GM18861 (cell line): ENCODE measurements around the gene CLSTN1.
"Not testable (repeated sequence)": the region's sequence is repeated elsewhere in the genome, so short reads cannot be mapped to it uniquely, and the experiment has no call there.

Experiments
- ATAC-seq: cut with Tn5 transposase; IDR thresholded peaks from one replicate; pipeline ENCODE4 v1.9.1; 2021; ENCODE audit not compliant: unreplicated experiment

CLSTN1 gene

DNA sequence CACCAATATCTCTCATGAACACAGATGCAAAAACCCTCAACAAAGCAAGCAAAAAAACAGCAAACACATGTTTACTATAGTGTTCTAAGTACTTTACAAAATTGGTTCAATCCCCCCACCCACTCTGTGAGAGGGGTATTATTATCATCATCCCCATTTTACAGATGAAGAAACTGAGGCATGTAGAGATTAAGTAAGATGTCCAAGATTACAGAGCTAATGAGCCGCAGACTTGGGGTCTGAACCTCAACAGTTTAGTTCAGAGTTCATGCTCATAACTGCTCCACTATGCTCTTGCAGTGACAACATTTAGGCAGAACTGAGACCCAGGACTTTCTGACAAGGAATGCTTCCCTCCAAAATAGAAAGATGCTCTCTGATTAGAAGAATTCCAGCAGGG lies 21.9 kb downstream of the CLSTN1 start:
- no peak for ATAC-seq

DNA sequence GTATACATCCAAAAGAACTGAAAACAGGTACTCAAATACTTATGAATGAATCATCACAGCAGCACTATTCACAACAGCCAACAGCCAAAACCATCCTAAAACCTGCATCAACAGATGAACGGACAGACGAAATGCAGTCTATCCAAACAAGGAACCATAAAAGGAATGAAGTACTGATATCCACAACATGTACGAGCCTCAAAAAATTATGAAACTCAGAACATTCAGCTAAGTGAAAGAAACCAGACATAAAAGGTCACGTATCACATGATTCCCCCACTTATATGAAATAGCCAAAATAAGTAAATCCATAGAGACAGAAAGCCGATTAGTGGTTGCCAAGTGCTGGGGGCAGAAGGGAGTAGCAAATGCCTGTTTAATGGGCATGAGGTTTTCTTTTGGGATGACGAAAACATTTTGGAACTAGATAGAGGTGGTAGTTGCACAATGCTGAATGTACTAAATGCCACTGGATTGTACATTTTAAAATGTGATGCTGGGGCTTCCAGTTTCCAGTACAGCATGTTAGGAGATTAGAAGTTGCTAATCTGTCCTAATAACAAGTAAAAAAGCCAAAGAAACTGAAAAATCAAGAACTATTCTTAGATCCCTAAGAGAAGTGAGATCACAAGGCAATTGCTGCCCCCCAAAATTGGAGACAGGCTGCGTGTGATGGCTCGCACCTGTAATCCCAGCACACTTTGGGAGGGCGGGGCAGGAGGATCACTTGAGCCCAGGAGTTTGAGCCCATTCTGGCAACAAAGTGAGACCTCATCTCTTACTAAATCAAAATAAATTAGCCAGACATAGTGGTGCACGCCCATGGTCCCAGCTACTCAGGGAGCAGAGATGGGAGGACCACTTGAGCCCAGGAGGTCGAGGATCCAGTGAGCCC lies 25.3 kb downstream of the CLSTN1 start:
- ATAC-seq: no peak

DNA sequence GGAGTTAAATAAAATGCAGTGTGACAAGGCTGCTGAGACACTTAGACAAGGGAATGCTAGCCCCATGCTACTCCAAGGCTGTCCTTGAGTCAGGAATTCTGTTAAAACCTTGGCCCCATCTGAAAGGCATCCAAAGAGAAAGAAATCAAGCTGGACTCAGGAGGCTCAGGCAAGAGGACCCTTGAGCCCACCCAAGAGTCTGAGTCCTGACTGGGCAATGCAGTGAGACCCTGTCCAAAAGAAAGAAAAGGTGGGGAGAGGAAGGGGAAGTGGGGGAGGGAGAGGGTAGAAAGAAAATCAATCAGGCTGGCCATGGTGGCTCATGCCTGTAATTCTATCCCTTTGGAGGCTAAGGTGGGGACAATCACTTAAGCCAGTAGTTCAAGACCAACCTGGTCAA lies 26.7 kb downstream of the CLSTN1 start:
- ATAC-seq: no peak

DNA sequence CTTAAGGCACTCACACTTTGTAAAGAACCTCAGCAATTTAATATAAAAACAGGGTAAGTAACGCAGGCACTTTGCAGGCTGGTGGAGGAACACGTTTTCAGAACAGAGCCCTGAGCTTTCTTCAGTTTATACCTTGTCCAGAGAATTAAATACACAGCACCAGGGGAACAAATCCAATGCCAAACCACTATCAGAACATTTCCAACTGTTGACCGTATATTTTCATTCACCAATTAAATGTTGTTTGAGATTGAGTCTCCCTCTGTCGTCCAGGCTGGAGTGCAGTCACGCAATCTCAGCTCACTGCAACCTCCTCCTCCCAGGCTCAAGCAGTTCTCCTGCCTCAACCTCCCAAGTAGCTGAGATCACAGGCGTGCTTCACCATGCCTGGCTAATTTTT lies 29.7 kb downstream of the CLSTN1 start:
- ATAC-seq: no peak

DNA sequence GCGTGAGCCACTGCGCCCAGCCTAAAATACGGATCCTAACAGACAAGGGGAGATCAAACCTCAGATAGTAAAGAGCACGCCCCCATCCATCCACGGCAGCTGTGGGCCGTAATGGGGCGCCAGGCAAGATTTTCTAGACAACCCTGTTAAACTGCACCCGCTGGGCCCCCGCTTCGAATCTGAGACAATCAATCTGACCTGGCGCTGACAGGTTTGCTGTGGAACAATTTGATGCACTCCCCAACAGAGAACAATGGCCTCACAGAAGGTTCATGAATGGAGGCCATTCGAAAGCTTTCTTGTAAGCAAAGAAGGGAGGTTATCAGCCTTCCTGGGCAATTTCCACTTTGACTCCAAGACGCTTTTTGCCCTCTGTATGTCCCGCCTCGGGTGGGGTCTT lies 30.5 kb downstream of the CLSTN1 start:
- no peak for ATAC-seq

DNA sequence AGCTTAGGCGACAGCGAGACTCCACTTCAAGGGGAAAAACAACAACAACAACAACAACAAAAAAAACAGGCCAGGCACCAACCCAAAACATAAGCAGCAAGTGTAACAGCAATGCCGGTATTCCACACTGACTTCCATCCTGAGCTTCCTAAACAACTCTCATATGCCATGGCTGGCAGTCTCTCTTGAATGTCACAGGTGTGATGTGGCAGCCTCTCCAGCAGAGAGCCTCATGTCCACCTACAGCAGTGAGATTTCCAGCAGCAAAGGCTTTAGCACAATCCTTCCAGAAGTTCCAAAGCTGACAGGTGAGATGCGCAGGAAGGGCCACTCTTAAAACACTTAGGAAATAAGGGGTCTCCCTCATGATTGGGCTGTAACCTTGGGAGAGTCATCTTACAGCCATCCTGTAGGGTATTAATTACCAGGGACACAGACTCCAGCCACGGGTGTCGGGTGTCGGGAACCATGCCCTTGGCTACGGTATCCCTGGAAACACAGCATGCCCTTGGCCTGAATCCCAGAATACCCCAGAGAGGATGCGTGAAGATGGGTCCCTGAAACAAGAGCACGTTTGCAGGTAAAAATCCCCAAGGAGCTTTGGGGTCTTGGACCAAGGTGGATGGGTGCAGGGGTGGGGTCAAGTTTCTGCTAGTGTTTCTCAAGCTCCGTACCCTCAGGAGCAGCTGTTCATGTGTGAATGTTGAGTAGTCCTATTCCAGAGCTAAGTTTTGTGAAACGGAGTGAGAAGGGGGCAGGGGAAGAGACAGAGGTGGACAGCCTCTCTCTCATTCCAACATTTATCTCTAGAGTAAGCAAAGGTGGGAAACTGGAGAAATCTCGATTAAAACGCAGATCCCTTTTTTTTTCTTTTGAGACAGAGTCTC lies 31.4 kb downstream of the CLSTN1 start:
- ATAC-seq: no peak

DNA sequence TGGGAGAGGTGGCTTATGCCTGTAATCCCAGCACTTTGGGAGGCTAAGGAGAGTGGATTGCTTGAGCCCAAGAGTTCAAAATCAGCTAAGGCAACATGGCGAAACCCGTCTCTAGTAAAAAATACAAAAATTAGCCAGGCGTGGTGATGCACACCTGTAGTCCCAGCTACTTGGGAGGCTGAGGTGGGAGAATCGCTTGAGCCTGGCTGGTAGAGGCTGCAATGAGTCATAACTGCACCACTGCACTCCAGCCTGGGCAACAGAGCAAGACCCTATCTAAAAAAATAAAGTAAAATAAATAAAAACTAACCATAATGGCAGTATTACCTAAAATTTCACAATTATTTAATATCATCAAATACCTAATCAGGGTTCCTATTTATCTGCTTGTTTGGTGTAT lies 34.1 kb downstream of the CLSTN1 start:
- ATAC-seq: not testable (repeated sequence)

DNA sequence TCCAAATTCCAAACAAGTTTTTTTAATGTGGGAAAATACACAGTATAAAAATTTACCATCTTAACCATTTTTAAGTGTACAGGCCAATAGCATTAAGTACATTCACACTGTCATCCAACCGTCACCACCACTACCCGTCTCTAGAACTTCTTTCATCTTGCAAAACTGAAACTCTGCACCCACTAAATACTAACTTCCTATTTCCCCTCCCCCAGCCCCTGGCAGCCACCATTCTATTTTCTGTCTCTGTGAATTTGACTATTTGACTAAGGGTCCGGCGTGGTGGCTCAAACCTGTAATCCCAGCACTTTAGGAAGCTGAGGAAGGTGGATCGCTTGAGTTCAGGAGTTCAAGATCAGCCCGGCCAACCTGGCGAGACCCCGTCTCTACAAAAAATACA lies 36.1 kb downstream of the CLSTN1 start:
- ATAC-seq: peak; percentile 64

DNA sequence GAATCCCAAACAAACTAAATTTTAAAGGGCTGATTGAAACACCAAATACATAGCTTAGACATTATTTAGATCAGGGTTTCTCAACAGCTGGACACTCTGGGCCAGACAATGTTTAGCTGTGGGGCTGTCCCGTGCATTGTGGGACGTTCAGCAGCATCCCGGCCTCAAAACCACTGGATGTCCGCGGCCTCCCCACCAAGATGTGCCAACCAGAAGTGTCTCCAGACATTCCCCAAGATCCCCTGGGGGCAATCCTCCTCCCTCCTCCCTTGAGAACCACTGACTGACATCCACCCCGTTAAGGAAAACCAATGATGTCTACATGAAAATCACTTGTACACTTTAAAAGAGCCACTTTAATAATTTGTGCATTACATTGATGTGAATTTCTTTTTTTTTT lies 38.4 kb downstream of the CLSTN1 start:
- ATAC-seq: no peak

DNA sequence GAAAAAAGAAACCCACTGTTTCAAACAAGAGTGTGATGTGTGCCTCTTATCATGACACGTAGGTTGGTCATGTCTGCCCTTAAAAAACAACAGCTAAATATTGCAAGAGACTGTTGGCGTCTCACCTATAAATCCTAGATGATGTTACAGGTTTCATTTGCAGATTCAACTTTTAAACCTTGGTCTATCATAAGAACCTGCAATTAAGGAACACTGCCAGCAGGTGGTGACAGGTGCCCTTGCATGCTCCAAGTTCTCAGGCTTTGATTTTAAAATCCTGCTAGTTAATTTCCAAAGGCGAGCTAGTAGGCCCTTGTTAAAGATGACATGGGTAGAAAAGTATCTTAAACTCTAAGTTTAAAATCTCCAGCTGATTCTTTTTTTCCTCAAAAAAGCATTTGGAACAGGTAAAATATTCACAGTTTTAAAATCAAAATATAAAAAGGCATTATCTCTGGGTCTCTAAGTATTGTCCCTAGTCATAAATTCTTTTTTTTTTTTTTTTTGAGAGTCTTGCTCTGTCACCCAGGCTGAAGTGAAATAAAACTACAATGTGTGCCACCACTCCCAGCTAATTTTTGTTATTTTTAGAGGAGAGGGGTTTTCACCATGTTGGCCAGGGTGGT lies 39.1 kb downstream of the CLSTN1 start:
- no peak for ATAC-seq

DNA sequence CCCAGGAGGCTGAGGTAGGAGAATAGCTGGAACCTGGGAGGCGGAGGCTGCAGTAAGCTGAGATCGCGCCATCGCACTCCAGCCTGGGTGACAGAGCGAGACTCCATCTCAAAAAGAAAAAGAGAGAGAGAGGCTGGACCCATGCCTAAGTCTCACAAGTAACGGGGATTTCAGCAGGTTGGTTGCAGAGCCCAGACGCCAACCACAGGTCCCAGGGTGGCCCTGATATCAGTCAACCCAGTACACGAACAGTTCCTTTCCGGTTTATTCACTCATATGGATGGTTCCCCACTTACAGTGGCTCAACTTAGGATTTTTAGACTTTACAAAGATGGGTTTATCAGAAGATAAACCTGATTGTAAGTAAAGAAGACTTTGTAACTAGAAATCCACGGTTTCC lies 40.9 kb downstream of the CLSTN1 start:
- ATAC-seq: no peak

DNA sequence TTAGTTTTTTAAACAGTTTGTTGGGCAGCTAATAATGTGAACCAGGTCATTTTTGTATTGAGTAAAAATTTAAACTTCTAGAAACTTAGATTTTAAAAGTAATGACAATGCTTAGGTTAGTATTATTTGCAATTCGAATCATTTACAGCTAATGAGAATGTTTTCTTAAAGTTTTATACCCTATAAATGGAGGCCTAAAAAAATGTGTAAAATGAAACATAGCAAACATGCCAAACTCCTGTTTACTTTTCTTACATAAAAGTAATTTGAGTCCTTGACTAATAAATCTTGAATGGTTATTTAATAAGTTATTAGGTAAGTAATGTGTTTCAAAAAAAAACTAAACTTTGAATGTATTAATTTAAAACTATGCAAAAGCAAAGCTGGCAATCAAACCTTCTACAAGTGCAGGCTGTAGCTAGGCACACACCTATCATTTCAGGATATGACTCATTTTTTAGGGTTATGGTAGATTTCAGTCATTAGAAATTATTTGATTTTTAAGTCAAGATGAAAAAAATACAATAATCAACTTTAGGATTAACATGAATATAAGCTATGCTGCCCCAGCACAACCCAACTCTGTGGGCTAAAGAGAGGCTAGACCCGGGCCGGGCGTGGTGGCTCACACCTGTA lies 41.5 kb downstream of the CLSTN1 start:
- ATAC-seq: no peak

DNA sequence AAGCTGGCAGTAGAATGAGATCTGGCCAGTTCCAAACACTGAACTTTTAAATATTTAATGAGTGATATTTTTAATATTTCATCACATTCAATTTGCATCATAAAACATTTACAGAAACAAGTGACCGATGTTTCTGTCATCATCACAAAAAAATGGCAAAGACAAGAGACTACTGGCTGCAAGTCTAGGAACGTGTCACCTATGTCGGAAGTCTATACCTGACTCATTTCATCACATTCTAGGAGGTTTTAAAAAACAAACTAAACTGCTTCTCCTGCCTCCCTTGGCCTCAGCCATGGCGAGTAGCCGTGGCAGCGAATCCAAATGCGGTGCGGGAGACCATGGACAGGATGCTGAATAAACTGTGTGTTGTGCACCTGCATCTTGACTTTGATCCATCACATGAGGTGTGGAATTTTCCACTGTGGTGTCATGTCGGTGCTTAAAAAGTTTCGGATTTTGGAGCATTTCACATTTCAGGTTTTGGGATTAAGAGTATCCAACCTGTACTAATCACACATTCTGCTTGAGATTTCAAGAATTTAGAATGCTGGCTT lies 43.1 kb downstream of the CLSTN1 start:
- no peak for ATAC-seq

DNA sequence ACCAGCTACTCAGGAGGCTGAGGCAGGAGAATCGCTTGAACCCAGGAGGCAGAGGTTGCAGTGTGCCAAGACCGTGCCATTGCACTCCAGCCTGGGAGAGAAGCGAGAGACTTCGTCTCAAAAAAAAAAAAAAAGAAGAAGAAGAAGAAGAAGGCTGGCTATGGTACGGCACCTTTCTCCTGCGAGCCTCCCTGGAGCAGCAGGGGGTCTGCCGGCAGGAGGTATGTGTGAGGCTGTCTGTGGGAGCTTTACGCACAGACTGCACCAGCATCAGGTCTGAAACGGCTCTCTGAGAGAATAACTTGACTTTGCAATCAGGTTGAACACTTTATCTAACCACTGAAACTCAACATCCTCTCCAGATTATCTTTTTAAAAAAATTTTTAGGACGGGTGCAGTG lies 44.9 kb downstream of the CLSTN1 start:
- no peak for ATAC-seq

DNA sequence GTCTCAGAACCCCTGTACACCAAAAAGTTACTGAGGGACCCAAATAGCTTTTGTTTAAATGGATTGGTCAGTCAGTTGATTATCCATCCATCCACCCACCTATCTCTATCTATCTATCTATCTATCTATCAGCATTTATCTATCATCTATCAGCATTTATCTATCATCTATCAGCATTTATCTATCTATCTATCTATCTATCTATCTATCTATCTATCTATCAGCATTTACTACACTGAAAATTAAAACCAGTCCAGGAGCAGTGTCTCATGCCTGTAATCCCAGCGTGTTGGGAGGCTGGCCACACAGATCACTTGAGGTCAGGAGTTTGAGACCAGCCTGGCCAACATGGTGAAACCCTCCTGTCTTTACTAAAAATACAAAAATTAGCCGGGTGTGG lies 47.1 kb downstream of the CLSTN1 start:
- ATAC-seq: no peak

DNA sequence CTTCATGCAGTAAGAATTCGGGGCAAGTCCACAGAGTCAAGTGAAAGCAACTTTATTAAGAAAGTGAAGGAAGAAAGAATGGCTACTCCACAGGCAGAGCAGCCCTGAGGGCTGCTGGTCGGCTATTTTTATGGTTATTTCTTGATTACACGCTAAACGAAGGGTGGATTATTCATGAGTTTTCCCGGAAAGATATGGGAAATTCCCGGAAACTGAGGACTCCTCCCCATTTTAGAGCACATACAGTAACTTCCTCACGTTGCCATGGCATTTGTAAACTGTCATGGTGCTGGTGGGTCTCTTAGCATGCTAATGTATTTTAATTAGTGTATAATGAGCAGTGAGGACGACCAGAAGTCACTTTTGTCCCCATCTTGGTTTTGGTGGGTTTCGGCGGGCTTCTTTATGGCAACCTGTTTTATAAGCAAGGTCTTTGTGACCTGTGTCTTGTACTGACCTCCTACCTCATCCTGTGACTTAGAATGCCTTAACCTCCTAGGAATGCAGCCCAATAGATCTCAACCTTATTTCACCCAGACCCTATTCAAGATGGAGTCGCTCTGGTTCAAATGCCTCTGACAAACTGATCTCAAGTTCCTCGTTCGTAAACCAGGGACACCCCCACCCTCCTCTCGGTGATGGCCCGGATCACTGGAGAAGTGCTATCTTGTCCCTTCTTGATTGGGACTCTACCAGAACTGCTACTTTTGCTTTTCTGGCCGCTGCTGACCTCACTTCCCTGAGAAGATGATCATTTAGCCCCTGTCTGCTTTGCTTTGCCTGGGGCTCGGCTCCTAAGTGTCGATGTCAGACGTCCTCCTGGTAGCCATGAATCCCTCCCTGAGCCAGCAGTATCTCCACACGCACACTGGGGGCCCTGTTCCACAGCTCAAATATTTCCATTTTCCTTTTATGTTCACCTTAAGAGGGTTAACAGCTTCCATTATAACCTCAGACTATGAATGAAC lies 48.8 kb downstream of the CLSTN1 start:
- ATAC-seq: no peak

DNA sequence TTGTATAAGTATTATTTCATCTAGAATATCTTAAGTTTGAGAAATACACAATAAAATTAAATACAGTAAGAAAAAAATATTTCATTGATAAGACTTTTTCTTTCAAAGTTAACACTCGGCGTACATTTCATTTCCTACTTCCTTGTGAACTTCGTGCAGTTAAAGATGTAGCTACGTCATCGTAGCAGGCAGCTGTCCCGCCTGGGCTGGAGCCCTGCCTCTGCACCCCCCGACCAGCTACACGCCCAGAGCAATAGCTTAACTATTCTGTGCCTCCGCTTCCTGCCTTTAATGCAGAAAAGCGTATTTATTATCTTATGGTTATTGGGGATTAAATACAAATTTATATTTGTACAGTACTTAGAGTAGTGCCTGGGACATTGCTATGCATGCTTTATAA lies 53.5 kb downstream of the CLSTN1 start:
- no peak for ATAC-seq

DNA sequence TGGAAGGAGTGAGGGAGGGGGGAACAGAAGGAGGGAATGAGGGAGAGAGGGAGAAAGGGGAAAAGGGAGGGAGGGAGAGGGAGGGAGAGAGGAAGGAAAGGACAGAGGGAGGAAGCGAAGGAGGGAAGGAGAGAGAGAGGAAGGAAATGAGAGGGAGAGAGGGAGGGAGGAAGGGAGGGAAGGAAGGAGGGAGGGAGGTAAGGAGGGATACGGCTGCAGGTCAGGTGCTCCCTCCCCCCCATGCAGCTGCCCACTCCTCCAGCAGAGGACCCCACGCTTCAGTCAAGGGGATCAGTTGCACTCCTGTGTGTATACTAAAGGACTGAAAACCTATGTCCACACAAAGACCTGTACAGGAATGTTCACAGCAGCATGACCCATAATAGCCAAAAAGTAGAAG lies 54.8 kb downstream of the CLSTN1 start:
- ATAC-seq: no peak

DNA sequence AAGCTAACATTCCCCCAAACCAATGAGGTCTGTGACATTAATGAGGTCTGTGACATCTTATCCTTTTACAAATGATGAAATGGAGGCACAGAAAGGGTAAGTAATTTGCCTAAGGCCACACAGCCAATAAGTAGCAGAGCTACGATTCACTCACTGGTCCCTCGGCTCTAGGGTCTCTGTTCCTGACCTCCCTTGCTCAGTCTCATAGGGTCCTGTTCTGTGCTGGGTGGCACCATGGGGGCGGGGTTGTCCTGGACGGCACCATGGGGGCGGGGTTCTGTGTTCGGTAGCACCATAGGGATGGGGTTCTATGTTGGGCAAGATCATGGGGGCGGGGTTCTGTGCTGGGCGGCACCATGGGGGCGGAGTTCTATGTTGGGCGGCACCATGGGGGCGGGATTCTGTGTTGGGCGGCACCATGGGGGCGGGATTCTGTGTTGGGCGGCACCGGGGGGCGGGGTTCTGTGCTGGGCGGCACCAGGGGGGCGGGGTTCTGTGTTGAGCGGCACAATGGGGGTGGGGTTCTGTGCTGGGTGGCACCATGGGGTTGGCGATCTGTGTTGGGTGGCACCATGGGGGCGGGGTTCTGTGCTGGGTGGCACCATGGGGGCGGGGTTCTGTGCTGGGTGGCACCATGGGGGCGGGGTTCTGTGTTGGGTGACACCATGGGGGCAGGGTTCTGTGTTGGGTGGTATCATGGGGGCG lies 55.6 kb downstream of the CLSTN1 start:
- no peak for ATAC-seq
